Stimulated activated CD4-positive, alpha-beta T cell treated with anti-CD3 and anti-CD28 coated beads, Interleukin-4, amount 100 ng/mL, for 4 hours (primary cell): Measurements from ENCODE around the gene VPS37B.

Experiments used
- DNase-seq, 2 experiments: peaks; one replicate each; pipeline ENCODE4 v3.0.0-alpha.2; 2020

The VPS37B gene

DNA sequence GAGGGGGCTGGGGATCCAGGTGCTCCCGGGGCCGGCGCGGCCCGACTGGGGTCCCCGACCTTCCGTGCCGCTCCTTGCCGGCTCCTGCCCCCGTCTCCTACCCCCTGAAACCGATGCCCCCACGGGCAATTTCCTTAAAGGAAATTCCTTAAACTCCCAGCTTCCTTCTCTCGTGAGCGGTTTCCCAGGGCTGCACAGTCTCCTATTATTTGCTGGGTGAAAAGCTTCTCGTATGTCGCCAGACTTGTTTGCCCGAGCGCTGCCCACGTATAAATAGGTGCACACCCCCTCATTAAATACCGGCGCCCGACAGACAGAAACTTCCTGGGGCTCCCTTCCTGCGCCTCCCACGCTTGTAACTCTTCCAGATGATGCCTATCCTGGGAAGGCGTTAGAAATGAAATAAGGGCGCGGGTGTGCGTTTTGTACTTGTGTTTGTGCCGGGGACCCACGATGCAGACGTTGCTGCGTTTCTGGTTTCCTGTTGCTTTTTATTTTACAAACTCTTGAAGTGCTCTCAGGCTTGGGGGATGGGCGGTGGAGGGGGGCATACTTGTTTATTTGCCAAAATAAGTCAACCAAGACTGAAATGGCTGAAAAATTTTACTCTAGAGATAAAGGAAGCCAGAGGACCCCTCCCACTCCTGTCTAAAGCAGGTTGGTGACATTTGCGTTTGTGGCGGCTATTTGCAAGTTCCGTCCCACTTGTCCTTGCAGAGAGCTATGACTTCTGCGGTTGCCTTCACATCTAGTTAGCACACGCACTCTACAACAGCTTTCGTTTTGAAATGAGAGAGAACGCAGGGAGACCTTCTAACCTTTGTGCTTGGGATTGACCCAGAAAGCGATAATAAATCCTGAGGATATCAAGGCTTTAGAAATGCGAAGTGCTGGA lies 59.6 kb downstream of the VPS37B start:
- DNase-seq, result peak in 1 of 2 experiments; percentile 23

DNA sequence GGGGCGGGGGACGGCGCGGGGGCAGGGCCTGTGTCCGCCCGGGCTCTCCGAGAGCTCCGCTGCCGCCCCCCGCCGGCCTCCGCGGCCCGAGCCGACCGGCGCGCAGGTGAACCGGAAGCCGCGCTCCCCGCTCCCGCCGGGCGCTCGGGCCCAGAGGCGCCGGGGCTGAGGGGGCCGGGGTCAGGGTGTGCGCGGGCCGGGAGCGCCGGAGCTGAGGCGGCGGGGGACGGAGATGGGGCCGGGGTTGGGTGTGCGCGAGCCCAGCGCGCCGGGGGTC lies 60.2 kb downstream of the VPS37B start:
- DNase-seq, result peak in 1 of 2 experiments; percentile 29

DNA sequence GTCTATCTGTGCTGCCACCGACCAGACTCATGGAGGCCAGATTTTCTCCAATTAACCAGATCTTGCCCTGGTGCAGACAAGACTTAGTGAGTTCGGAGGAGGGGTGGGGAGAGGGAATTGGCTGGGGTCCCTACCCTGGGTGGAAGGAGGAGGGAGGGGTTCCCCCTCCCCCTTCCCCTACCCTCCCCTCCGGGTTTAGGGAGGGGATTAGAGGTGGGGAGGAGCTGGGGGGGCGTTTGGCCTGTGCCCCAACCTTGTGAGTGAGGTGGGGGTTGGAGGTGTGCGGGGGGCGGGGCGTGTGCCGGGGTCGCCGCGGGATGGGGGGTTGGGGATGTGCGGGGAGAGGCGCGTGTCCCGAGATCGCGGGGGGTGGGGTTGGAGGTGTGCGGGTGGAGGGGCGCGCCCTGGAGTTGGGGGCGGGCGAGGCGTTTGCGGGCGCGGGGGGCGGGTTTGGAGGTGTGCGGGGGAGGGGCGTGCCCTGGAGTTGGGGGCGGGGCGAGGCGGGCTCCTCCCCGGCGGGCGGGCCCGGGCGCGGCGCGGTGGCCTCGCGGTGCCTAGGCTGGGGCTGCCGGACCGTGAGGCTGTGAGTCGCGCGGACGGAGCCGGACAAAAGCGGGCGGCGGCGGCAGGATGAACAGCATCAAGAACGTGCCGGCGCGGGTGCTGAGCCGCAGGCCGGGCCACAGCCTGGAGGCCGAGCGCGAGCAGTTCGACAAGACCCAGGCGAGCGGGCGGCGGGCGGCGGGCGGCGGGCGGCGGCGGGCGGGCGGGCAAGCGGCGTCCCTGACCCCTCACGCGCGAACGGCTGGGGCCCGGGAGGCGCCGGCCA lies 60.8 kb downstream of the VPS37B start, which contains the start of gene HIP1R:
Gene HIP1R, plus strand, starts transcription at position 537 of the 829 bp plus-strand sequence. Its CDS starts 94 bp downstream, at position 631.
- DNase-seq, result peak; percentile 46 to 71

- DNase-seq, result no peak
Observed at GRCh38 chr12:122834104-122834920, 61.6 kb downstream of the VPS37B start.

DNA sequence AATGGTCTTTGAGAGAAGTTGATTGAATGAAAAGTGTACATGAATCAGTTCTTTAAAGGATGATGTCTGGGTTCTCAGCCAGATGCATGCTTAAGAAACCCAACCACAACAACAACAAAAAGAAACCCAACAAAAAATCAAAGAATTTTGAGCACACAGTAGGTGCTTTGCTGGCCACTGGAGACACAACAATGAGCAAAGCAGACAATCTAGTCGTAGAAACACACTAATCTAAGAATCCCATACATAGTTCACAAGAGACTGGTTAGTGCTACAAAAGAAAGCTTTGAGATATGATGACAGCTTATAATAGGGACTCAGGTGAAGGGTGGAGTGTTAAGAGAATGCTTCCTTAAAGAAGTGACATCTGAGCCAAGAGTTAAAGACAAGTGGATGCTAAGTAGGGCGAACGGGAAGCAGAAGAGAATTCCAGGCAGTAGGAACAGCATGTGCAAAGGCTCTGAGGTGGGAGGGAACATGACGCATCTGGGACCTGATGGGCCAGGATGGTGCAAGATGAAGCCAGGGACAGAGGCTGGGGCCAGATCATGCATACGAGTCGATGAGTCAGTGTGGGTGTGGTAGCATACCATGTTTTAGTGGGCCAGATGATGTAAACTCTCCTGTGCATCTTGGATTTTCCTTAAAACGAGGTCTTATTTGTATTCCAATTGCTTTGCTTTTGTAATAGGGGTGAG lies 65.3 kb downstream of the VPS37B start:
- no peak for DNase-seq

GRCh38 chr12:122827258-122827657 lies 68.7 kb downstream of the VPS37B start:
- DNase-seq, result no peak

- no peak for DNase-seq
Observed at GRCh38 chr12:122825773-122826724, 69.9 kb downstream of the VPS37B start.

- DNase-seq, result no peak
Observed at GRCh38 chr12:122823429-122823828, 72.5 kb downstream of the VPS37B start.

DNA sequence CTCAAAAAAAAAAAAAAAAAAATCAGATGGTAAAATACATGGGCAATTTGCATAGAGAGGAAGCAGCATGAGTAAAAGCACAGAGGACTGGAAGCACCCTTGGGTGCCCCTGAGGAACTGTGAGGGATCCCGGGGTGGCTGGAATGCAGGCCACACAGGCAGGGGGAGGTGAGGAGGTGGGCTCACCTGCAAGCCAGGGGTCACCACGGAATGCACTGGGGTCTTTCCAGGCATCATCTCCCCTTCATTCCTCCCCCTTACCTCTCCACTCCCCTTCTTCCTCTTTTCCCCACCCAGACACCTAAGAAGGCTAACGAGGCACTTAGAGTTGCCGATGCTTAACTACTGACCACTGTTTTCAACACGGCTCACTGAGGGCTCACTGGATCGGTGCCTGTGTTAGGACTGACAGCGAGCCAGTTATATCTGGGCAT lies 75.1 kb downstream of the VPS37B start:
- DNase-seq, result no peak

DNA sequence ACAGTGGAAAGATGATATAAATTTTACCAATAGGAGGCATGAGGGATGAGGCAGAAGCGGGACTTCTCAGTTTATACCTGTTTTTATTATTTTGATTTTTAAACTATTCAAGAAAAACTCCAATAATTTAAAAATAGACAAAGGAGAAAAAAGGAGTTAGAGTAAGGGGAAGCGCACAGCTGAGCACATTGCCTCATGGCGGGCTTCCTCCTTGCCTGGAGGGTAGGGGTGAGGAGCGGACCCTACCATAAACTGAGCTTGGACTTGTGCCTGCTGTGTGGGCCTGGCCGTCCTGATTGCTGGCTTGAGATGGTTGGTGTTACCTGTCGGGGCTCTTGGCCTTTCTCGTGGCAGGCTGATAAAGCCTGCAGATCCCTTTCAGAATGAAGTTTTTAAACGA lies 75.8 kb downstream of the VPS37B start:
- DNase-seq, result no peak

DNA sequence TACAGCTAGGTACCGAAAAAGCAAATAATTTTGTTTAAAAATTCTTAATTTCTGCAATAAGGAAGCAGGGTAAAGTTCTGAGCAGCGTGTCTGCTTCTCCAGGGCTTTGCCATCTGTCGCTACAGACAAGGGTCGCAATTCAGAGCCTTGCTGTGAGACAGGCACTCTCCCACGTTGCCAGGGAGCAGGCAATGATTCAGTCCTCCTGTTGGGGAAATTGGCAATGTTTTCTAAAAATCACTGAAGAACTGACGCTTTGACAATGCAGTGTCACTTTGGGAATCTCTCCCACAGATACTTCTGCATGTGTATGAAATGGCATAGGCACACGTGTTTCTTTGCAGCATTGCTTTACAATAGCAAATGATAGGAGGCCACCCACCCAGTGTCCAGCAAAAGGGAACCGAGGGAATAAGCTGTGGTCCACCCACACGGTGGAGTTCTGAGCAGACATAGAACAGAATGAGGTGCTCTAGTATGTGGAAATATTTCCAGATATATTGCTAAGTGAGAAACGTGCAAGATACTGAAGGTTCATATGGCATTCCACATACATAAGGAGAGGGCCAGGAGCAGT lies 76.6 kb downstream of the VPS37B start:
- no peak for DNase-seq
